K562 (cell line): ENCODE data around the gene ZNF234. TPM values are rescaled to one million over a fixed set of nuclear protein-coding genes. Genes with fewer than 3 reads are reported as not detected.
A peak's percentile ranks its signal among the peaks of the same experiment; 100 is the strongest.

ENCODE experiments used
- ATAC-seq: fragments of 200-7000 bp; cut with Tn5 transposase; 3 replicates; pipeline ENCODE4 v1.9.1; 2020; ENCODE audit warnings: moderate library complexity
- BruUV-seq: library from RNA; stranded (reverse); fragments of 400-500 nt; replicated peaks from 2 replicates; lab custom pipeline; 2021; lab: Mats Ljungman, UMichigan
- CTCF ChIA-PET: fragments of 300-600 bp; formaldehyde crosslinking; extraction: SDS; loops from one replicate; lab custom pipeline; 2021; ENCODE audit warnings: low intra/inter-chr PET ratio; lab: Yijun Ruan, JAX
- POLR2A ChIA-PET: fragments of 300-600, 350-650 bp; sonication (Branson Sonifier 250); formaldehyde crosslinking; extraction: SDS; loops from one replicate; lab custom pipeline; 2021; ENCODE audit warnings: antibody characterized with exemption, inconsistent platforms; lab: Yijun Ruan, JAX
- DNase-seq, 4 experiments: peaks; one replicate each; pipeline versions ENCODE4 v3.0.0 to v3.0.0-alpha.2; 2011 to 2018; ENCODE audit warnings: low spot score in 3 of 4, mixed read lengths in 3 of 4; ENCODE audit errors: extremely low read depth in 1 of 4
- FAIRE-seq: peaks from 2 replicates; lab custom pipeline; 2011; peaks lifted over from hg19 to GRCh38; lab: Jason Lieb, UNC
- H2AFZ ChIP-seq: 2 replicates; pipeline ENCODE4 v1.6.0; 2011; ENCODE audit warnings: low read depth, low read length, control low read depth, inconsistent platforms
- H3K27ac ChIP-seq: fragments of 200-600 bp; 3 replicates; pipeline ENCODE4 v1.8.0; 2011; ENCODE audit warnings: low read depth, mild to moderate bottlenecking, control low read depth, inconsistent platforms, low read length, moderate library complexity, mixed read lengths; ENCODE audit errors: extremely low read depth
- H3K27me3 ChIP-seq, 2 experiments: fragments of 300-600 bp in 1 of 2; 2 replicates in 1 of 2; 3 replicates in 1 of 2; pipeline versions ENCODE4 v1.6.0 to v1.8.0; 2011; ENCODE audit warnings: inconsistent platforms in 2 of 2, low read length in 2 of 2, mild to moderate bottlenecking in 1 of 2, mixed read lengths in 1 of 2, moderate library complexity in 1 of 2; ENCODE audit not compliant: control insufficient read depth in 2 of 2, insufficient read depth in 2 of 2
- H3K36me3 ChIP-seq: fragments of 300-600 bp; 3 replicates; pipeline ENCODE4 v1.8.0; 2011; ENCODE audit warnings: mild to moderate bottlenecking, low read length, inconsistent platforms; ENCODE audit not compliant: control insufficient read depth, insufficient read depth
- H3K4me1 ChIP-seq, 2 experiments: fragments of 200-600 bp in 1 of 2; replicated peaks in 1 of 2; 2 replicates in 1 of 2; 3 replicates in 1 of 2; pipeline versions ENCODE4 v1.5.1 to v1.8.0; 2011; ENCODE audit warnings: inconsistent platforms in 2 of 2, low read length in 2 of 2, mild to moderate bottlenecking in 1 of 2, mixed read lengths in 1 of 2, moderate library complexity in 1 of 2; ENCODE audit not compliant: control insufficient read depth in 2 of 2, insufficient read depth in 2 of 2
- H3K4me2 ChIP-seq: 2 replicates; pipeline ENCODE4 v1.6.1; 2011; ENCODE audit warnings: low read length, control low read depth, inconsistent platforms, mixed read lengths; ENCODE audit not compliant: insufficient read depth
- H3K4me3 ChIP-seq: fragments of 200-600 bp; sonication (generic), shearing (Covaris generic); 2 replicates; pipeline ENCODE4 v1.5.1; 2016; ENCODE audit warnings: control low read depth, inconsistent platforms
- H3K79me2 ChIP-seq: fragments of 200-600 bp; 3 replicates; pipeline ENCODE4 v1.8.0; 2011; ENCODE audit warnings: low read length, inconsistent platforms; ENCODE audit not compliant: control insufficient read depth, insufficient read depth
- H3K9ac ChIP-seq, 2 experiments: 2 replicates each; pipeline versions ENCODE4 v1.6.0 to v1.6.1; 2011; ENCODE audit warnings: low read depth in 2 of 2, low read length in 2 of 2, control low read depth in 1 of 2, inconsistent platforms in 1 of 2, mild to moderate bottlenecking in 1 of 2, mixed read lengths in 1 of 2; ENCODE audit not compliant: insufficient read depth in 1 of 2
- H3K9me1 ChIP-seq: one replicate; pipeline ENCODE4 v1.6.0; 2011; ENCODE audit warnings: inconsistent platforms, mild to moderate bottlenecking, low read length, moderate library complexity; ENCODE audit not compliant: control insufficient read depth, insufficient read depth
- H3K9me3 ChIP-seq: replicated peaks from 2 replicates; pipeline ENCODE4 v1.5.1; 2011; ENCODE audit warnings: low read depth, low read length, inconsistent platforms; ENCODE audit not compliant: control insufficient read depth, insufficient read depth
- H4K20me1 ChIP-seq: replicated peaks from 2 replicates; pipeline ENCODE4 v1.6.1; 2011; ENCODE audit warnings: low read length, inconsistent platforms, mixed read lengths; ENCODE audit not compliant: control insufficient read depth, insufficient read depth
- CCAR2 ChIP-seq: fragments of 200-400 bp; formaldehyde crosslinking; IDR thresholded peaks from 2 replicates; pipeline ENCODE4 v1.6.1; 2017; ENCODE audit warnings: mild to moderate bottlenecking, low read depth, low read length
- COPS2 ChIP-seq: fragments of 450-650 bp; conservative IDR thresholded peaks from 2 replicates; pipeline ENCODE4 v1.6.1; 2016; ENCODE audit warnings: mild to moderate bottlenecking, moderate library complexity
- ELK1 ChIP-seq: sonication (generic); formaldehyde crosslinking; IDR thresholded peaks from 2 replicates; pipeline ENCODE4 v1.8.1; 2022; ENCODE audit warnings: missing genetic modification reagents
- USF1 ChIP-seq: sonication (generic); formaldehyde crosslinking; IDR thresholded peaks from 2 replicates; pipeline ENCODE4 v1.9.0; 2022; ENCODE audit warnings: mild to moderate bottlenecking, missing genetic modification reagents
- ZNF75A ChIP-seq: fragments of 450-650 bp; formaldehyde crosslinking; IDR thresholded peaks from 2 replicates; pipeline ENCODE4 v1.4.0; 2020; ENCODE audit warnings: mild to moderate bottlenecking
- WGBS: fragments of 100-300 bp; shearing (Covaris generic); methylation state at CpG from one replicate; pipeline ENCODE4 v1.1.6; 2016; ENCODE audit warnings: low coverage, mixed read lengths; ENCODE audit not compliant: insufficient coverage; ENCODE audit errors: missing lambda C conversion rate; 5-methylcytosine and 5-hydroxymethylcytosine counted together
- in situ Hi-C: fragments of 300-500 bp; cut with MboI; formaldehyde crosslinking; loops from 4 replicates; pipeline ENCODE4 v1.15.0; 2018; ENCODE audit warnings: inconsistent platforms, mixed read lengths
- intact Hi-C: fragments of 100-400 bp; cut with micrococcal nuclease; formaldehyde crosslinking; loops from 2 replicates; pipeline ENCODE4 v1.14.2; 2022
- polyA plus RNA-seq, 8 experiments: library from polyadenylated mRNA; depleted of rRNA in 4 of 8; stranded (reverse) in 5 of 8; unstranded in 3 of 8; fragments of >200 nt; fragmentation: Nextera tagmentation in 2 of 8; fragmentation: Illumina TruSeq in 1 of 8; extraction: Ambion mirVana in 2 of 8; extraction: Trizol in 1 of 8; gene quantifications; 2 replicates each; pipeline versions ENCODE4 v1.2.1 to v1.2.3, GENCODE V29; 2011 to 2014; ENCODE audit warnings: inconsistent platforms in 1 of 8, missing spikeins in 1 of 8
- total RNA-seq, 7 experiments: library from RNA; depleted of rRNA in 6 of 7; stranded (reverse); fragments of >200 nt in 6 of 7; fragmentation: Illumina TruSeq in 2 of 7; extraction: Trizol in 2 of 7; gene quantifications; 2 replicates each; pipeline versions ENCODE4 v1.2.1 to v1.2.3, GENCODE V29; 2011 to 2021; ENCODE audit warnings: low replicate concordance in 1 of 7

ZNF234 gene
- total and polyA plus RNA-seq, 9 of the 15 experiments (the other 6 are each of a cell fraction or from before 2014, with no cell fraction given), result 0.82 to 2.9 (median 1.5) TPM

GRCh38 chr19:44131955-44132354 lies 9.4 kb upstream of the ZNF234 start:
- Histone ChIP-seq H3K9ac (no peak overlapping the region), H3K79me2 (no peaks in the 10 kb centered on the region), H3K4me1 (no peaks in the 10 kb centered on the region), H3K36me3 (no peaks in the 10 kb centered on the region; the same call in 2 of the 3 replicates), H3K27ac (no peak overlapping the region), H3K4me3 (no peak overlapping the region), H3K9me1 (no peaks in the 10 kb centered on the region), H2AFZ (no peak overlapping the region), H4K20me1 (no peaks in the 10 kb centered on the region), H3K9me3 (peaks cover 11% of the 10 kb centered on the region), H3K4me2 (no peak overlapping the region), H3K27me3 (no peaks in the 10 kb centered on the region)
- ATAC-seq (no peak), FAIRE-seq (no peak), DNase-seq (no peak)
- BruUV-seq, result no TSS peak
- ChIA-PET CTCF (no interaction called here), POLR2A (no interaction called here)
- 22% methylated on average over 5 of the region's 5 CpGs for WGBS
- in situ Hi-C loops (no loop called here), intact Hi-C loops (no loop called here)
- TF ChIP-seq USF1 (CRISPR knock-in tag) (no peak), COPS2 (no peak), CCAR2 (no peak), ELK1 (CRISPR knock-in tag) (no peak), ZNF75A (CRISPR knock-in tag) (peak; percentile 95)
